K562 treated with DMSO at 1 percent for 24 hours (cell line): ENCODE results near the gene THEMIS. TPM values are rescaled to one million over a fixed set of nuclear protein-coding genes. Genes with fewer than 3 reads are reported as not detected.

Experiments used
- total RNA-seq: library from RNA; unstranded; fragments of 300-600 nt; gene quantifications from 2 replicates; pipeline ENCODE4 v1.2.3, GENCODE V29; 2022; ENCODE audit warnings: low read depth; ENCODE audit not compliant: insufficient read depth

Gene THEMIS, protein sequence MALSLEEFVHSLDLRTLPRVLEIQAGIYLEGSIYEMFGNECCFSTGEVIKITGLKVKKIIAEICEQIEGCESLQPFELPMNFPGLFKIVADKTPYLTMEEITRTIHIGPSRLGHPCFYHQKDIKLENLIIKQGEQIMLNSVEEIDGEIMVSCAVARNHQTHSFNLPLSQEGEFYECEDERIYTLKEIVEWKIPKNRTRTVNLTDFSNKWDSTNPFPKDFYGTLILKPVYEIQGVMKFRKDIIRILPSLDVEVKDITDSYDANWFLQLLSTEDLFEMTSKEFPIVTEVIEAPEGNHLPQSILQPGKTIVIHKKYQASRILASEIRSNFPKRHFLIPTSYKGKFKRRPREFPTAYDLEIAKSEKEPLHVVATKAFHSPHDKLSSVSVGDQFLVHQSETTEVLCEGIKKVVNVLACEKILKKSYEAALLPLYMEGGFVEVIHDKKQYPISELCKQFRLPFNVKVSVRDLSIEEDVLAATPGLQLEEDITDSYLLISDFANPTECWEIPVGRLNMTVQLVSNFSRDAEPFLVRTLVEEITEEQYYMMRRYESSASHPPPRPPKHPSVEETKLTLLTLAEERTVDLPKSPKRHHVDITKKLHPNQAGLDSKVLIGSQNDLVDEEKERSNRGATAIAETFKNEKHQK
- not detected in 2 replicates for total RNA-seq

GRCh38 chr6:127900935-127901334 is at the start of gene THEMIS:
THEMIS (minus strand) TSS chr6:127901058; CDS start chr6:127900932, 126 bp downstream.

